Neuronal stem cell (in vitro differentiated cells): ENCODE data around the gene CPT1C.

ENCODE experiments used
- DNase-seq: peaks from one replicate; pipeline ENCODE4 v3.0.0-alpha.2; 2013; ENCODE audit warnings: low spot score
- H2AFZ ChIP-seq: one replicate; pipeline ENCODE4 v1.6.1; 2013; ENCODE audit warnings: mild to moderate bottlenecking, low read length, inconsistent platforms
- H2AK5ac ChIP-seq: 2 replicates; pipeline ENCODE4 v1.6.1; 2013; ENCODE audit warnings: low read depth, mild to moderate bottlenecking, inconsistent platforms, low read length, moderate library complexity, mixed read lengths
- H2BK120ac ChIP-seq: 2 replicates; pipeline ENCODE4 v1.6.1; 2013; ENCODE audit warnings: low read depth, mild to moderate bottlenecking, inconsistent platforms, low read length, moderate library complexity, mixed read lengths
- H2BK12ac ChIP-seq: one replicate; pipeline ENCODE4 v1.6.1; 2013; ENCODE audit warnings: low read length, inconsistent platforms
- H2BK15ac ChIP-seq: 2 replicates; pipeline ENCODE4 v1.6.1; 2013; ENCODE audit warnings: mild to moderate bottlenecking, low read length, inconsistent platforms, mixed read lengths
- H2BK5ac ChIP-seq: one replicate; pipeline ENCODE4 v1.6.1; 2013; ENCODE audit warnings: inconsistent platforms, mild to moderate bottlenecking, low read length, moderate library complexity
- H3K14ac ChIP-seq: one replicate; pipeline ENCODE4 v1.6.1; 2013; ENCODE audit warnings: low read length, inconsistent platforms
- H3K18ac ChIP-seq: 2 replicates; pipeline ENCODE4 v1.6.1; 2013; ENCODE audit warnings: low read length, inconsistent platforms
- H3K23ac ChIP-seq: 2 replicates; pipeline ENCODE4 v1.6.1; 2013; ENCODE audit warnings: low read depth, mild to moderate bottlenecking, mixed read lengths, low read length, inconsistent platforms; ENCODE audit not compliant: poor library complexity
- H3K27ac ChIP-seq: replicated peaks from 3 replicates; pipeline ENCODE4 v1.5.1; 2013; ENCODE audit warnings: low read length, inconsistent platforms
- H3K27me3 ChIP-seq, 3 experiments: 2 replicates each; pipeline ENCODE4 v1.6.1; 2013; ENCODE audit warnings: low read length in 3 of 3, mild to moderate bottlenecking in 2 of 3, inconsistent platforms in 1 of 3, low read depth in 1 of 3, mixed read lengths in 1 of 3, moderate library complexity in 1 of 3; ENCODE audit not compliant: control insufficient read depth in 3 of 3, insufficient read depth in 3 of 3
- H3K36me3 ChIP-seq, 2 donors: replicated peaks in 1 of 2; 2 replicates each; pipeline ENCODE4 v1.6.1; 2013; ENCODE audit warnings: low read length in 2 of 2; ENCODE audit not compliant: control insufficient read depth in 2 of 2, insufficient read depth in 2 of 2
- H3K4ac ChIP-seq: 2 replicates; pipeline ENCODE4 v1.6.1; 2013; ENCODE audit warnings: inconsistent platforms, mild to moderate bottlenecking, low read length, moderate library complexity
- H3K4me1 ChIP-seq, 2 donors: 1 replicate in 1 of 2; 2 replicates in 1 of 2; pipeline ENCODE4 v1.6.1; 2013; ENCODE audit warnings: low read length in 2 of 2, low read depth in 1 of 2; ENCODE audit not compliant: control insufficient read depth in 2 of 2, insufficient read depth in 1 of 2
- H3K4me2 ChIP-seq: one replicate; pipeline ENCODE4 v1.6.1; 2013; ENCODE audit warnings: mild to moderate bottlenecking, low read length, inconsistent platforms; ENCODE audit not compliant: insufficient read depth, poor library complexity, severe bottlenecking
- H3K4me3 ChIP-seq, 2 donors: 2 replicates each; pipeline ENCODE4 v1.5.1; 2013; ENCODE audit warnings: low read length in 2 of 2, mild to moderate bottlenecking in 2 of 2, inconsistent platforms in 1 of 2, moderate library complexity in 1 of 2
- H3K79me1 ChIP-seq: one replicate; pipeline ENCODE4 v1.6.1; 2013; ENCODE audit warnings: low read depth, mild to moderate bottlenecking, inconsistent platforms, low read length, moderate library complexity
- H3K9ac ChIP-seq: one replicate; pipeline ENCODE4 v1.6.1; 2013; ENCODE audit warnings: mild to moderate bottlenecking, low read depth, low read length, inconsistent platforms; ENCODE audit not compliant: poor library complexity
- H3K9me3 ChIP-seq, 2 donors: replicated peaks in 1 of 2; 2 replicates each; pipeline versions ENCODE3 to v1.6.1; 2013; ENCODE audit warnings: low read length in 2 of 2, mild to moderate bottlenecking in 2 of 2, inconsistent platforms in 1 of 2, low read depth in 1 of 2, mixed read lengths in 1 of 2, moderate library complexity in 1 of 2; ENCODE audit not compliant: control insufficient read depth in 2 of 2, insufficient read depth in 1 of 2
- H4K8ac ChIP-seq: one replicate; pipeline ENCODE4 v1.6.1; 2013; ENCODE audit warnings: low read depth, mild to moderate bottlenecking, inconsistent platforms, low read length, moderate library complexity
- H4K91ac ChIP-seq: one replicate; pipeline ENCODE4 v1.6.1; 2013; ENCODE audit warnings: low read length, low read depth, mild to moderate bottlenecking, inconsistent platforms; ENCODE audit not compliant: poor library complexity
- whole genome bisulfite sequencing, 2 donors: extraction: QIAGEN DNeasy Blood & Tissue Kit; methylation state at CpG; one replicate each; pipeline ENCODE4 v1.1.7; 2013; ENCODE audit warnings: missing lambda C conversion rate in 2 of 2, mixed read lengths in 1 of 2; ENCODE audit not compliant: insufficient read length in 2 of 2, insufficient replicate concordance in 1 of 2; ENCODE audit errors: extremely low coverage in 2 of 2; 5-methylcytosine and 5-hydroxymethylcytosine counted together

The CPT1C gene

DNA sequence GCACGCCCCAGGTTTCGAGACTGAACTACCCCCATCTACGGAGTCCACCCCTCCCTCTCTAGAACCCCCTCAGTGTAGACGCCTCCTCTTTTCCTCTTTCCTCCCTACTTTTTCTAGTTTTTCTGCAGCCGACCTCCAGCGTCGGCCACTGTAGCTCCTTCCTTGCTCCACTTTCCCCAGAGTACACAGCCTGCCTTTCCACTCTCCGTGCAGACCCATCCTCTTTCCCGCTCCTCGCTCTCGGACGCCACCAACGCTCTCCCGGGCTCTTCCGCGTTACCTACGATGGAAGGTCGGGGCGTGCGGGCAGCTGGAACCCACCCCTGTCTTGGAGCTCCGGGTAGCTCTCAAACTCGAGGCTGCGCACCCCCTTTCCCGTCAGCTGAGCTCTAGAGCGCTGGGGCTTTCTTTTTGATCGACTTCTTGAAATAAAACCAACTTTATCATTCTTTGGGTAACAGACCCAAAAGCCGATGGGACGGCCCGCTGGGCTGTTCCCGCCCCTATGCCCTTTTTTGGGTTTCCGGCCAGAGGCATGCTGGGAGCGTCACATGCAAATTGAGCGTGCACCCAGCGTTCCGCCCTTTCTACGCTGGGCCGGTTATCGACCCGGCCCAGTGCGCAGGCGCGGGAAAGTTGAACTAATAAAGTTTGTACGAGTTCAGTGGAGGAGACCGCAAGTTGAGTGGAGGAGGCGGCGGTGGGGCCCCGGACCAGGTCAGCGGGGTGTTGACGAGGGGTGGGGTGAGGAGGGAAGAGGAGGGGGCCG is 25.4 kb upstream of the CPT1C start, which contains the start of the genes BCL2L12 and IRF3:
Gene BCL2L12, plus strand, starts transcription at position 583 of the 769 bp plus-strand sequence. CDS start 760 bp downstream, outside the sequence.
Gene IRF3, minus strand, starts transcription at position 507 of the 769 bp plus-strand sequence. CDS start 1,019 bp downstream, outside the sequence.
- peaks cover 32 to 54% of the 10 kb centered on the region in 2 donors for H3K36me3 ChIP-seq
- H3K27ac ChIP-seq = peak within 1 kb of the TSS; percentile 74

DNA sequence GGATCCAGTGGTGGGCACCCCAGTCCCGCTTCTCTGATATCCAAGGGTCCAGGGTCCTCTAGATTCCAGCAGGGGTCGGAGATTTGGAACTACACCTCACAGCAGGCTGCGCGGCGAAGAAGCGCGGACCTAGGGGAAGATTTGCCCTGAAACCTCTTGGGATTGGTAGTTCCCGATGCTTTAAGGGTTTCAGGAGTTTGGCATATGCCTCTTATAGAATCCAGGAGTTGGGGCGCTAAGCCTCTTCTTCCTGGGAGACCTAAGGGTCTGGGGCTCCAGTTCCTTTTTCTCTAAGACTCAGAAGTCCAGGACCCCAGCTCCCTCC is 24.8 kb upstream of the CPT1C start:
- H2AK5ac ChIP-seq = no peak overlapping the region
- H3K27me3 ChIP-seq = no peaks in the 10 kb centered on the region
- H3K23ac ChIP-seq = no peak overlapping the region
- no peak overlapping the region for H2BK15ac ChIP-seq
- peak overlapping the region; percentile 85 for H2AFZ ChIP-seq
- peak overlapping the region; percentile 37 for H3K9ac ChIP-seq
- no peak overlapping the region for H3K27ac ChIP-seq
- no peak overlapping the region for H2BK120ac ChIP-seq
- peak overlapping the region; percentile 68 for H3K18ac ChIP-seq
- no peak overlapping the region for H4K91ac ChIP-seq
- DNase-seq = no peak
- no peak overlapping the region for H3K14ac ChIP-seq
- no peak overlapping the region for H2BK12ac ChIP-seq
- H3K4me3 ChIP-seq = peak overlapping the region; percentile 73 to 85
- H3K36me3 ChIP-seq = peaks cover 29 to 53% of the 10 kb centered on the region in 2 donors
- no peak overlapping the region for H4K8ac ChIP-seq
- WGBS, 2 donors = no CpG with 5 or more reads among the region's 9 CpGs
- peaks cover 8% of the 10 kb centered on the region for H3K79me1 ChIP-seq
- no peak overlapping the region for H2BK5ac ChIP-seq
- H3K4ac ChIP-seq = no peak overlapping the region
- no peaks in the 10 kb centered on the region for H3K9me3 ChIP-seq
- peaks cover 3 to 10% of the 10 kb centered on the region in 2 donors for H3K4me1 ChIP-seq
- peak overlapping the region; percentile 74 for H3K4me2 ChIP-seq

More for the DNA sequence above, 25.4 kb upstream of the CPT1C start, which contains the start of the genes BCL2L12 and IRF3:
- Histone ChIP-seq H3K9ac (peak within 1 kb of the TSS; percentile 98), H4K91ac (no peak within 1 kb of the TSS), H3K4me1 (peaks cover 3 to 10% of the 10 kb centered on the region in 2 donors), H3K4me3 (peak within 1 kb of the TSS; percentile 73 to 87), H2BK12ac (no peak within 1 kb of the TSS), H3K23ac (peak within 1 kb of the TSS; percentile 83), H3K4me2 (peak within 1 kb of the TSS; percentile 95), H4K8ac (no peak within 1 kb of the TSS), H2AK5ac (no peak within 1 kb of the TSS), H2BK15ac (no peak within 1 kb of the TSS), H3K18ac (peak within 1 kb of the TSS; percentile 94), H3K4ac (no peak within 1 kb of the TSS), H2BK5ac (no peak within 1 kb of the TSS), H2AFZ (peak within 1 kb of the TSS; percentile 85), H3K14ac (no peak within 1 kb of the TSS), H3K27me3 (no peaks in the 10 kb centered on the region), H3K9me3 (no peaks in the 10 kb centered on the region), H3K79me1 (peaks cover 8% of the 10 kb centered on the region), H2BK120ac (no peak within 1 kb of the TSS)
- no CpG with 5 or more reads among the region's 50 CpGs for WGBS, 2 donors
- peak; percentile 94 for DNase-seq

DNA sequence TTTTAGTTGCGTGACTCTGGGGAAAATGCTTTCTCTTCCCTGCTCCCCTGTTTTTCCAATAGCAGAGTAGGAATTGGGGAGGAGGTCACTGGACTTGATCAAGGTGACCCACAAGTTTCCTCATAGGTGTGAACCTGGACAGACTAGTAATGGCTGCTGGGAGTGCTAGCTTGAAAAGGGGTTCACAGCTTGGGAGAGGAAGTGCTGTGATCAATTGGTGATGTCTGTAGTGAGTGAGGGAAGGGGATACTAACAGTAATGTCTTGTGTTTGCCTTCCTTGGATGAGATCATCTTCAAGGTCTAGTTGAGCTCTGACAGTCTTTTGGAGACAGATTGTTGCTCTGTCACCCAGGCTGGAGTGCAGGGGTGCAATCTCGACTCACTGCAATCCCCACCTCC is 23.4 kb upstream of the CPT1C start:
- Histone ChIP-seq H3K9ac (no peak overlapping the region), H3K27me3 (no peaks in the 10 kb centered on the region), H3K18ac (no peak overlapping the region)

DNA sequence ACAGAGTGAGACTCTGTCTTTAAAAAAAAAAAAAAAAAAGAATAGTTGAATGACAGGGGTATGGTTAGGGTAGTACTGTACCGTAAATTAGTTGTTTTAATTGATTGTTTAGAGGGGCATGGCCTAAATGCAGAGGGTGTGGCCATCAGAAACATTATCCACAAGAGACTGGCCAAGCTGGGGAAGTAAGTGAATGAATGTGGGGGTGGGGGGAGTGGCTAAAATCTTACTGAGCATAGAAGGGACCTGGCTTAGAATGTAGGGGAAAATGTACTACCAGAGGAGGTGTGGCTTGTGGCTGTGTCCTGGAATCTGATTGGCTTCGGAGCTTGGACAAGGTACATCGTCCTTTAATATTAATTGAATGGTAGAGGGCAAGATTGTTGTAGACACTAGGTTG is 21.4 kb upstream of the CPT1C start:
- no peak overlapping the region for H3K27ac ChIP-seq
- H3K4ac ChIP-seq = no peak overlapping the region
- no peak overlapping the region for H4K91ac ChIP-seq
- no peaks in the 10 kb centered on the region for H3K27me3 ChIP-seq
- no peak overlapping the region for H2AFZ ChIP-seq
- no peak overlapping the region for H2AK5ac ChIP-seq
- no peaks in the 10 kb centered on the region for H3K9me3 ChIP-seq
- no peak overlapping the region for H2BK15ac ChIP-seq
- H3K9ac ChIP-seq = no peak overlapping the region
- no CpG with 5 or more reads among the region's 3 CpGs for WGBS, 2 donors
- H3K23ac ChIP-seq = no peak overlapping the region
- H3K4me1 ChIP-seq = peaks cover 3 to 15% of the 10 kb centered on the region in 2 donors
- H3K79me1 ChIP-seq = peaks cover 8% of the 10 kb centered on the region
- no peak overlapping the region for H4K8ac ChIP-seq
- H2BK12ac ChIP-seq = no peak overlapping the region
- H3K36me3 ChIP-seq = peaks cover 14 to 41% of the 10 kb centered on the region in 2 donors
- no peak overlapping the region for H3K4me2 ChIP-seq
- no peak for DNase-seq
- H2BK5ac ChIP-seq = no peak overlapping the region
- no peak overlapping the region for H3K4me3 ChIP-seq
- H2BK120ac ChIP-seq = no peak overlapping the region
- no peak overlapping the region for H3K14ac ChIP-seq
- no peak overlapping the region for H3K18ac ChIP-seq

More for the DNA sequence above, 23.4 kb upstream of the CPT1C start:
- Histone ChIP-seq H2BK5ac (no peak overlapping the region), H3K9me3 (no peaks in the 10 kb centered on the region), H4K91ac (no peak overlapping the region), H3K4me3 (peak overlapping the region in 1 of 2 donors; percentile 7), H3K4me1 (peaks cover 3 to 15% of the 10 kb centered on the region in 2 donors), H3K4me2 (no peak overlapping the region), H2AFZ (no peak overlapping the region), H3K23ac (no peak overlapping the region), H2BK120ac (no peak overlapping the region), H3K4ac (no peak overlapping the region), H3K27ac (no peak overlapping the region), H3K14ac (no peak overlapping the region), H4K8ac (no peak overlapping the region), H3K36me3 (peaks cover 20 to 42% of the 10 kb centered on the region in 2 donors), H3K79me1 (peaks cover 8% of the 10 kb centered on the region), H2BK12ac (no peak overlapping the region), H2BK15ac (no peak overlapping the region), H2AK5ac (no peak overlapping the region)
- no peak for DNase-seq
- no CpG with 5 or more reads among the region's 2 CpGs for WGBS, 2 donors
